Hepatic stellate cell (primary cell): Measurements from ENCODE around the gene GKN2.

Source experiments
- DNase-seq: peaks from one replicate; pipeline ENCODE4 v3.0.0; 2011; ENCODE audit warnings: low spot score

The GKN2 gene

DNA sequence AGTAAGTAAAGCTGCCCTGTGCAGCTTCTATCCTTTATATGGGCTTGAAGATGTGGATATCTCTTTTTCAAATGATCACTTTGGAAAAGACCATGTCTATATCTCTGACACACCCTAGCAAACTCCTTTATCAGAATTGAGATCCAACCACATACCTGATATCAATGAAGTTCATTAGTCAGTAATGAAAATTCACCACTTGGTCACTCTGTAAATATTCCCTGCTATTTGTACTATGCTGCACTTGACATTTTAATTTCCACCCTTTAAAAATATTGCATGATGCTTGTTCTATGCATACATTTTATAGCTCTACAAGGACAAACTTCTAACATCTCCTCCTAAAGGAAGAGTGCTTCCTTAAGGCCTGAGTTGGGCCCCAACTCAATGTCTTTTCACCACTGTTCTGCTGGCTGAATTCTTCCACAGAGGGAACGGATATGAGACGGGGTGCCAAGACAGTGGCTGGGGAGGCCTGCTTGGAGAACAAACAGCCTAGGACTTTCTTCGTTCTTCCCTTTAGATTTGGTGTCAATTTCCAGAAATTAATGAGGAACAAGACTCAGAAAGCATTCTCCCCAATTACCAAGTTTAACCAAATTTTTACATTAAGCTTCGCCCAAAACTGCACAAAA is at the start of gene GKN2:
Gene GKN2 (minus strand): TSS at position 7 of the 635 bp plus-strand sequence. CDS start 32 bp downstream, outside the sequence.
- no peak for DNase-seq

DNA sequence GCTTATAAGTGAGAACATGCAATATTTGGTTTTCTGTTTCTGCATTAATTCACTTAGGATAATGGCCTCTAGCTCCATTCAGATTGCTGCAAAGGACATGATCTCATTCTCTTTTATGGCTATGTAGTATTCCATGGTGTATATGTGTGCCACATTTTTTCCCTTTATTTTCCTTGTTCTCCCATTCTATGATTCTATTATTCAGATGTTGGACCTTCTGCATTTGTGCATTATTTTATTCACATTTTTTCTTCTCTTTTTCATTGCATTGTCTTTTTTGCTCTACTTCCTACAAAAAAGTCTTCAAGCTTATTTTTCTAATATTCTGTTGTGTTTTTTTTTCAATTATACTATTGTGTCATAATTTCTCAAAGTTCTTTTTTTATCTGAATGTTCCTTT is 49.2 kb upstream of the GKN2 start:
- no peak for DNase-seq

DNA sequence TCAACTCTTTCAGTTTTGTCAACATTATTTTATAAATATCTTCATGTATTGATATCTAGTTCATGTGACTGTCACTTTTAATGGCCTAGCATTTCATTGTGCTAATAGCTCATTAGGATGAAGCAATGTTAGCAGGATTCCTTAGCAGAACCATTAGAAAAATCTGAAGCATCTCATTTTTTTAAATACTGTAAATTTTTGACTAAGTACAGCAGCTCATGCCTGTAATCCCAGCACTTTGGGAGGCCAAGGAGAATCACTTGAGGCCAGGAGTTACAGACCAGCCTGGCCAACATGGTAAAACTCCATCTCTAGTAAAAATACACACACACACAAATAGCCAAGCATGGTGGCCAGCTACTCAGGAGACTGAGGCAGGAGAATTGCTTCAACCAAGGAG is 44.7 kb upstream of the GKN2 start:
- no peak for DNase-seq

DNA sequence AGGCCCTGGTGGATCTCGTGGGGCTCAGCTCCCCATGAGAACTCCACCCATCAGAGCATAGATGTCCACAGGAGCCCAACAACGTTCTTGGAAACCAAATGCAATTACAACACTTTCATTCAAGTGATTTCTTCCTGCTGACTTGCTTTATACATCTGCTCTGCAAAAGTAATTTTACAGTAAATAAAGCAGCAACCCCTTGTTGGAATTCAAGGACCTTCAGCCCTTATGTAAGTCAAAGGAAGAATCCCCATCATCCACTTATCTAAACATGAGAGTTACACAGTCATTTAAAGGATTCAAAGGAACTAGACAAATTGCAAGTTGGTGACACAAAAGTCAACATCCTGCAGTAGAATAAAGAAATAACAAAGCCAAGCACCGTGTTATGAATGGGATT is 43.2 kb upstream of the GKN2 start:
- no peak for DNase-seq

DNA sequence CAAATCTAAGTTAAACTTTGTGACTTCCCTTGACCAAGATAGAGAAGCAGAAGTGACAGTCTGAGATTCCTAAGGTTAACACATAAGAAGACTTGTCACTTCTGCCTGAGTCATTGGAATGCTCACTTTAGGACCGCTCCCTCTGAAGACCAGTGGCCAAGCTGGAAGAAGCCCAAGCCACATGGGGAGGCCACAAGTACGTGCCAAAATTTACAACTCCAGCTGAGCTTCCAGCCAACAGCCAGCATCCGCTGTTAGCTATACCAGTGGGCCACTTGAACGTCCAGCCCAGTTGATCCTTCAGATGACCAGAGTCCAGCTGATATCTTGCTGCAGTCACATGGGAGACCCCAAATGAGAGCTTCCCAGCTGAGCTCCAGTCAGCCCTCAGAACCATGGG is 42.2 kb upstream of the GKN2 start:
- DNase-seq = no peak

DNA sequence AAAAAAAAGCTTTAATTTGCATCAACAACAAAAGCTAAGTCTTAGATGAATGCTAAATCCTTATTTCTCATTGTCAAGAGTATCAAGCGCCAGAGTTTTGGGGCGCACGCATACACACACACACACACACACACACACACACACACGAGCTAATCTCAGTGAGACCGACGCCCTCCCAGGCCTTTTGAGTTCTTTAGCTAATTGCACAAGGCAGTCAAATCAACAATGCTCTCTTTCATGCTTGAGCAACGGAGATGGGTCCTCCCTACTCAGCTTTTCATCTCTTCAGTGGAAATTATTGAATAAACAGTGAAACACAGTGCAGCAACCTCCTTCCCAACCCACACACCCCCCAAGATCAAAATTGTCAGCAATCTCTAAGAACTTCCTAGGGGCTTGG is 41.0 kb upstream of the GKN2 start:
- no peak for DNase-seq

DNA sequence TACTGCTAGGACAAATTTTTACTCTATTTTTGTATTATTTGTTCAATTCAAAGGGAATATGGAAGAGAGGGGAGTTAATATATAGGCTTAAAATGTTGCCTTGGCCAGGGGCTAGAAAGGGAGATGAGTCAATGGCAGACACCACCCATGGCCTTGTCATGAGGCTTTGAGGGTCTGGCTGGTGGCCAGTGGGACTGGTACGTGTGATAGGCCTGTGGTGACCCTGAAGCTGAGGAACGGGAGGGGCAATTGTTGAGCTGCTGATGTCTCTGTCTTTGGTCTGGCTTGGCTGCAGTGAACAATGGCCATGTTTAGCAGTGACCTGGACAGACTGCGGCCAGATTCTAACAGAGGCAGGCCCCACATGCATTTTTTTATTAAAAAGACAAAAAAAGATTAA is 40.2 kb upstream of the GKN2 start:
- no peak for DNase-seq

- no peak for DNase-seq
Observed at GRCh38 chr2:68992341-68992740, 39.6 kb upstream of the GKN2 start.

GRCh38 chr2:68989035-68989434 is 36.3 kb upstream of the GKN2 start:
- no peak for DNase-seq

DNA sequence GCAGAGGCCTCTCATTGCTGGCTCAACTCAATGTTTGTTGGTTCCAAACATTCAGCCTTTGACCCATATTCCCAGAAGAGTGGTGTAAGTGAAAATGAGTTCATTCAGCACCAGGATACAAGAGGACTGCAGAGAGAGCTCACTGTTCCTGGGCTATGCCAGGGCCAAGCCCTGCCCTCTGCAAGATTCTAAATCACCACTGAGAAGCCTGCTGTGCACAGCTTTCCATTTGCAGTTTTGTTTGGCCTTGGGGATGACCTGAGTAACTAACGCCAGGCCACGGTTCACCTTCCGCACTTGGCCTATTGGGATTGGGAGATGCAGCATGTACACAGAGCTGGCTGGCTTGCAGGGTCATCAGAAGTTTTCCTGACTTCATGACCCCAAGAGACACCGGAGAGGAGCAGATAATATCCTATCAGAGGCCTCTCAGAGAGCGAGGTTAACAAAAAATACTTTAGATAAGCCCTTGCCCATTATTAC is 34.4 kb upstream of the GKN2 start:
- DNase-seq = no peak

GRCh38 chr2:68980956-68981355 is 28.3 kb upstream of the GKN2 start:
- DNase-seq = no peak

DNA sequence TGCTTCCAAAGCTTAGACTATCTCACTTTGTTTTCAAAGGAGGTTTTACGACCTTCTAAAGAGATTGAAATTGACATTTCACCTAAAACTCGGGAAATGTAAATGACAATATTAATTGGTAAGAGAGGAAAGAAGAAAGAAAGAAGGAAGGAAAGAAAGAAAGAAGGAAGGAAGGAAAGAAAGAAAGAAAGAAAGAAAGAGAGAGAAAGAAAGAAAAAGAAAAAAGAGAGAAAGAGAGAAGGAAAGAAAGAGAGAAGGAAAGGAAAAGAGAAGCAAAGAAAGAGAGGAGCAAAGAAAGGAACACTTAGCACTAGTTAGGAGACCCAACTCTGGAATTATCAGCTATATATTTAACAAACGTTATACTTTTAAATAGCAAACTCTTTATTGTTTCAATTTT is 25.4 kb upstream of the GKN2 start:
- DNase-seq = no peak

DNA sequence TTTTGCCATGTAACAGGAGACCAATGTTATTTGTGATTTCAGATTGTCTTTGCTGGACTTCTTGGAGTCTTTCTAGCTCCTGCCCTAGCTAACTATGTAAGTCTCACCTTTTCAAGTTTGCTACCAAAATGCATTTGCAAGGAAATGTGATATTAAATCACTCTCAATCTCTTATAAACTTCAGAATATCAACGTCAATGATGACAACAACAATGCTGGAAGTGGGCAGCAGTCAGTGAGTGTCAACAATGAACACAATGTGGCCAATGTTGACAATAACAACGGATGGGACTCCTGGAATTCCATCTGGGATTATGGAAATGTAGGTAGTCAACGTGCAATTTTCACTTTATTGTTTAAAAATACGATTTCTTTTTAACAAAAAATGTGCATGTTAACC is 24.8 kb upstream of the GKN2 start:
- no peak for DNase-seq

GRCh38 chr2:68975844-68976243 is 23.2 kb upstream of the GKN2 start:
- no peak for DNase-seq

GRCh38 chr2:68974946-68975665 is 22.4 kb upstream of the GKN2 start:
- DNase-seq = no peak

- DNase-seq = no peak
Observed at GRCh38 chr2:68974251-68974650, 21.6 kb upstream of the GKN2 start, which contains the start of gene GKN1. Gene GKN1, plus strand, starts transcription at chr2:68974636. Its CDS starts 42 bp downstream, at chr2:68974678.

- DNase-seq = peak; percentile 49
Observed at GRCh38 chr2:68971591-68972231, 19.0 kb upstream of the GKN2 start.

GRCh38 chr2:68970566-68971265 is 18.0 kb upstream of the GKN2 start:
- no peak for DNase-seq

DNA sequence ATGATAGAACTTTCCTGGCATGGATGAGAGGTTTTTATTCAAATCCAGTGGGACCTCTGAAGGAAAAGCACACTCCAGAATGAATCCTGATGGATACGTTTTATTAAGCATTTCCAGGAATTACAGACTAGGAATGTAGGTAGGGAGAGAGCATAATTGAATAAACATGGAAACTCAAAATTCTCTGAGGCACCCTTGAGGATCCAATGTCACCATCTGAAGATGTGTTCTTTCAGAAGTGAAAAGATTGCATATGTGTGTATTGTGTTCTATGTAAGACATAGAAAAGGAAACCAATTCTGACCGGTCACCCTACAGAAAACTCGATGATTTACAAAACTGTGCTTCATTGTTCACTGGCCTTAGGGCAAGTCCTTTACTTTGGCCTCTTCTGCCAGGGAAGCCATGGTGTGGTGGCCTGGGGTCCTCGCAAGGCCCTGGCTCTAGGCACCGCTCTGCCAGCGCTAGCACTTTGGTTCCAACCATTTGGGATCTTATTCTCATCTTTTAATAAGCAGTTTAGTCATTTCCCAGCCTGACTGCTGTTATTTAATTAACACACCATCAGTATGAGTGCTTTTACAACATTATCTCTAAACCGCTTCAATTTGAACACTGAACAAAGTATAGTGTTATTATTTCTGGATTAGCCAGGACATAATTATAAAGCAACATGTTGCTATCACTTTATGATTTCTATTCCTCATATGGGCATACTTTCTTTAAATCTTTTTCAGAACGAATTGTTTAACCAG is 17.2 kb upstream of the GKN2 start:
- no peak for DNase-seq

DNA sequence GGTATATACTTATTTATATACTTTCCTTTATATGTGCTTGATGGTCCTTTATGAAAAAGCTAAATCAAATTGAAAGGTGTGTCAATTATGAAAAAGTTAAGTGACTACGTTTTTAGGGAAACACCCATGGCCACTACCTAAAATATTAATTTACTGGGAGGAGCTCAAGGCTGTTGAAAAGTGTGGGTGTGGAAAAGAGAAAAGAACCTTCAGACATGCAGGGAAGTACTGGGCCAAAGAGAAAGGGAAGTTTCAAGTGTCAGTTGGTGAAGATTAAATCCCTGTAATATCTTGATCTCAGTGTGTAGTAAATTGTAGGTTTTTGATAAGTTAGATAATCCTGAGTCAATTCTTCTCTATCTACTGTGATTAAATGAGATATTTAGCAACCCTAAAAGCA is 15.5 kb upstream of the GKN2 start:
- DNase-seq = no peak

- DNase-seq = no peak
Observed at GRCh38 chr2:68964282-68964681, 11.6 kb upstream of the GKN2 start.

- no peak for DNase-seq
Observed at GRCh38 chr2:68961380-68961779, 8.7 kb upstream of the GKN2 start.
